K562 (cell line): ENCODE results near the gene PPP1R9A. TPM values are rescaled to one million over a fixed set of nuclear protein-coding genes. Genes with fewer than 3 reads are reported as not detected.

Experiments used
- ATAC-seq: fragments of 200-7000 bp; cut with Tn5 transposase; 3 replicates; pipeline ENCODE4 v1.9.1; 2020; ENCODE audit warnings: moderate library complexity
- BruUV-seq: library from RNA; stranded (reverse); fragments of 400-500 nt; replicated peaks from 2 replicates; lab custom pipeline; 2021; lab: Mats Ljungman, UMichigan
- CTCF ChIA-PET: fragments of 300-600 bp; formaldehyde crosslinking; extraction: SDS; loops from one replicate; lab custom pipeline; 2021; ENCODE audit warnings: low intra/inter-chr PET ratio; lab: Yijun Ruan, JAX
- POLR2A ChIA-PET: fragments of 300-600, 350-650 bp; sonication (Branson Sonifier 250); formaldehyde crosslinking; extraction: SDS; loops from one replicate; lab custom pipeline; 2021; ENCODE audit warnings: antibody characterized with exemption, inconsistent platforms; lab: Yijun Ruan, JAX
- DNase-seq, 4 experiments: peaks; one replicate each; pipeline versions ENCODE4 v3.0.0 to v3.0.0-alpha.2; 2011 to 2018; ENCODE audit warnings: low spot score in 3 of 4, mixed read lengths in 3 of 4; ENCODE audit errors: extremely low read depth in 1 of 4
- FAIRE-seq: peaks from 2 replicates; lab custom pipeline; 2011; peaks lifted over from hg19 to GRCh38; lab: Jason Lieb, UNC
- H2AFZ ChIP-seq: 2 replicates; pipeline ENCODE4 v1.6.0; 2011; ENCODE audit warnings: low read depth, low read length, control low read depth, inconsistent platforms
- H3K27ac ChIP-seq: fragments of 200-600 bp; 3 replicates; pipeline ENCODE4 v1.8.0; 2011; ENCODE audit warnings: low read depth, mild to moderate bottlenecking, control low read depth, inconsistent platforms, low read length, moderate library complexity, mixed read lengths; ENCODE audit errors: extremely low read depth
- H3K27me3 ChIP-seq, 2 experiments: fragments of 300-600 bp in 1 of 2; 2 replicates in 1 of 2; 3 replicates in 1 of 2; pipeline versions ENCODE4 v1.6.0 to v1.8.0; 2011; ENCODE audit warnings: inconsistent platforms in 2 of 2, low read length in 2 of 2, mild to moderate bottlenecking in 1 of 2, mixed read lengths in 1 of 2, moderate library complexity in 1 of 2; ENCODE audit not compliant: control insufficient read depth in 2 of 2, insufficient read depth in 2 of 2
- H3K36me3 ChIP-seq: fragments of 300-600 bp; 3 replicates; pipeline ENCODE4 v1.8.0; 2011; ENCODE audit warnings: mild to moderate bottlenecking, low read length, inconsistent platforms; ENCODE audit not compliant: control insufficient read depth, insufficient read depth
- H3K4me1 ChIP-seq, 2 experiments: fragments of 200-600 bp in 1 of 2; replicated peaks in 1 of 2; 2 replicates in 1 of 2; 3 replicates in 1 of 2; pipeline versions ENCODE4 v1.5.1 to v1.8.0; 2011; ENCODE audit warnings: inconsistent platforms in 2 of 2, low read length in 2 of 2, mild to moderate bottlenecking in 1 of 2, mixed read lengths in 1 of 2, moderate library complexity in 1 of 2; ENCODE audit not compliant: control insufficient read depth in 2 of 2, insufficient read depth in 2 of 2
- H3K4me2 ChIP-seq: 2 replicates; pipeline ENCODE4 v1.6.1; 2011; ENCODE audit warnings: low read length, control low read depth, inconsistent platforms, mixed read lengths; ENCODE audit not compliant: insufficient read depth
- H3K4me3 ChIP-seq: fragments of 200-600 bp; sonication (generic), shearing (Covaris generic); 2 replicates; pipeline ENCODE4 v1.5.1; 2016; ENCODE audit warnings: control low read depth, inconsistent platforms
- H3K79me2 ChIP-seq: fragments of 200-600 bp; 3 replicates; pipeline ENCODE4 v1.8.0; 2011; ENCODE audit warnings: low read length, inconsistent platforms; ENCODE audit not compliant: control insufficient read depth, insufficient read depth
- H3K9ac ChIP-seq, 2 experiments: 2 replicates each; pipeline versions ENCODE4 v1.6.0 to v1.6.1; 2011; ENCODE audit warnings: low read depth in 2 of 2, low read length in 2 of 2, control low read depth in 1 of 2, inconsistent platforms in 1 of 2, mild to moderate bottlenecking in 1 of 2, mixed read lengths in 1 of 2; ENCODE audit not compliant: insufficient read depth in 1 of 2
- H3K9me1 ChIP-seq: one replicate; pipeline ENCODE4 v1.6.0; 2011; ENCODE audit warnings: inconsistent platforms, mild to moderate bottlenecking, low read length, moderate library complexity; ENCODE audit not compliant: control insufficient read depth, insufficient read depth
- H3K9me3 ChIP-seq: replicated peaks from 2 replicates; pipeline ENCODE4 v1.5.1; 2011; ENCODE audit warnings: low read depth, low read length, inconsistent platforms; ENCODE audit not compliant: control insufficient read depth, insufficient read depth
- H4K20me1 ChIP-seq: replicated peaks from 2 replicates; pipeline ENCODE4 v1.6.1; 2011; ENCODE audit warnings: low read length, inconsistent platforms, mixed read lengths; ENCODE audit not compliant: control insufficient read depth, insufficient read depth
- EZH2 ChIP-seq: IDR thresholded peaks from 2 replicates; pipeline ENCODE4 v1.6.1; 2012; ENCODE audit warnings: low read depth, mild to moderate bottlenecking, inconsistent platforms, low read length, borderline replicate concordance
- MAFF ChIP-seq: IDR thresholded peaks from 2 replicates; pipeline ENCODE4 v1.6.1; 2012; ENCODE audit warnings: low read length, improper control_type of control experiment
- MITF ChIP-seq: IDR thresholded peaks from 2 replicates; pipeline ENCODE4 v1.6.1; 2014; ENCODE audit warnings: antibody characterized with exemption
- ZNF134 ChIP-seq: fragments of 250-450 bp; sonication (Bioruptor Pico); conservative IDR thresholded peaks from 2 replicates; pipeline ENCODE4 v1.4.0; 2020
- ZNF449 ChIP-seq: fragments of 250-450 bp; sonication (Bioruptor Pico); IDR thresholded peaks from 2 replicates; pipeline ENCODE4 v1.8.0; 2022; ENCODE audit warnings: moderate library complexity, mild to moderate bottlenecking, inconsistent platforms
- WGBS: fragments of 100-300 bp; shearing (Covaris generic); methylation state at CpG from one replicate; pipeline ENCODE4 v1.1.6; 2016; ENCODE audit warnings: low coverage, mixed read lengths; ENCODE audit not compliant: insufficient coverage; ENCODE audit errors: missing lambda C conversion rate; 5-methylcytosine and 5-hydroxymethylcytosine counted together
- in situ Hi-C: fragments of 300-500 bp; cut with MboI; formaldehyde crosslinking; loops from 4 replicates; pipeline ENCODE4 v1.15.0; 2018; ENCODE audit warnings: inconsistent platforms, mixed read lengths
- intact Hi-C: fragments of 100-400 bp; cut with micrococcal nuclease; formaldehyde crosslinking; loops from 2 replicates; pipeline ENCODE4 v1.14.2; 2022
- polyA plus RNA-seq, 8 experiments: library from polyadenylated mRNA; depleted of rRNA in 4 of 8; stranded (reverse) in 5 of 8; unstranded in 3 of 8; fragments of >200 nt; fragmentation: Nextera tagmentation in 2 of 8; fragmentation: Illumina TruSeq in 1 of 8; extraction: Ambion mirVana in 2 of 8; extraction: Trizol in 1 of 8; gene quantifications; 2 replicates each; pipeline versions ENCODE4 v1.2.1 to v1.2.3, GENCODE V29; 2011 to 2014; ENCODE audit warnings: inconsistent platforms in 1 of 8, missing spikeins in 1 of 8
- total RNA-seq, 7 experiments: library from RNA; depleted of rRNA in 6 of 7; stranded (reverse); fragments of >200 nt in 6 of 7; fragmentation: Illumina TruSeq in 2 of 7; extraction: Trizol in 2 of 7; gene quantifications; 2 replicates each; pipeline versions ENCODE4 v1.2.1 to v1.2.3, GENCODE V29; 2011 to 2021; ENCODE audit warnings: low replicate concordance in 1 of 7

Gene PPP1R9A
- total and polyA plus RNA-seq, 9 of the 15 experiments (the other 6 are each of a cell fraction or from before 2014, with no cell fraction given): 0.24 TPM; not detected in 8

- TF ChIP-seq ZNF449 (CRISPR knock-in tag): no peak
- TF ChIP-seq MAFF: no peak
Measured at GRCh38 chr7:94898340-94898739, 9.1 kb upstream of the PPP1R9A start (continued).

GRCh38 chr7:94901981-94902380 is 5.4 kb upstream of the PPP1R9A start:
- CTCF ChIA-PET: no interaction called here
- H3K9me1 ChIP-seq: no peaks in the 10 kb centered on the region
- no peaks in the 10 kb centered on the region for H3K4me1 ChIP-seq
- H3K27me3 ChIP-seq: no peaks in the 10 kb centered on the region
- no peaks in the 10 kb centered on the region for H4K20me1 ChIP-seq
- in situ Hi-C loops: no loop called here
- TF ChIP-seq ZNF134 (CRISPR knock-in tag) (no peak), MITF (no peak), EZH2 (no peak)
- BruUV-seq: no TSS peak
- POLR2A ChIA-PET: no interaction called here
- H3K4me3 ChIP-seq: no peak overlapping the region
- ATAC-seq: no peak
- no peak overlapping the region for H3K4me2 ChIP-seq
- H3K36me3 ChIP-seq: no peaks in the 10 kb centered on the region
- WGBS: 2% methylated on average over 3 of the region's 3 CpGs
- FAIRE-seq: no peak
- no peak overlapping the region for H3K9ac ChIP-seq
- H3K27ac ChIP-seq: no peak overlapping the region
- no peak overlapping the region for H2AFZ ChIP-seq
- H3K79me2 ChIP-seq: no peaks in the 10 kb centered on the region
- intact Hi-C loops: no loop called here
- no peaks in the 10 kb centered on the region for H3K9me3 ChIP-seq
- no peak for DNase-seq
